HepG2 (cell line): ENCODE data around the gene SDHAF1. TPM values are rescaled to one million over a fixed set of nuclear protein-coding genes. Genes with fewer than 3 reads are reported as not detected.

ENCODE experiments used
- CENPT ChIP-seq: sonication (generic); formaldehyde crosslinking; IDR thresholded peaks from 2 replicates; pipeline ENCODE4 v1.8.0; 2022; ENCODE audit warnings: low read depth, mild to moderate bottlenecking, moderate library complexity, missing genetic modification reagents
- HMG20B ChIP-seq: conservative IDR thresholded peaks from 2 replicates; pipeline ENCODE4 v1.6.1; 2016; ENCODE audit warnings: missing genetic modification reagents, missing compliant biosample characterization
- NRL ChIP-seq: sonication (generic); formaldehyde crosslinking; IDR thresholded peaks from 2 replicates; pipeline ENCODE4 v1.5.0; 2020; ENCODE audit warnings: missing genetic modification reagents, mild to moderate bottlenecking, moderate library complexity, borderline replicate concordance
- SNRNP70 ChIP-seq: fragments of 200-400 bp; formaldehyde crosslinking; IDR thresholded peaks from 2 replicates; pipeline ENCODE4 v1.6.1; 2017; ENCODE audit warnings: mild to moderate bottlenecking, low read depth, low read length, moderate library complexity
- ZEB1 ChIP-seq: IDR thresholded peaks from 2 replicates; pipeline ENCODE4 v1.6.1; 2012; ENCODE audit warnings: mild to moderate bottlenecking, low read depth, inconsistent platforms; ENCODE audit not compliant: insufficient replicate concordance
- ZNF276 ChIP-seq: sonication (generic); formaldehyde crosslinking; IDR thresholded peaks from 2 replicates; pipeline ENCODE4 v1.4.0; 2020; ENCODE audit warnings: mild to moderate bottlenecking, low read depth, missing genetic modification reagents
- ZNF335 ChIP-seq: sonication (generic); formaldehyde crosslinking; IDR thresholded peaks from 2 replicates; pipeline ENCODE4 v1.4.0; 2020; ENCODE audit warnings: missing genetic modification reagents
- ZNF639 ChIP-seq: conservative IDR thresholded peaks from 2 replicates; pipeline ENCODE4 v1.6.1; 2018; ENCODE audit warnings: missing genetic modification reagents
- ZNF687 ChIP-seq: sonication (generic); formaldehyde crosslinking; IDR thresholded peaks from 2 replicates; pipeline ENCODE4 v1.5.1; 2020; ENCODE audit warnings: mild to moderate bottlenecking, missing genetic modification reagents, moderate library complexity
- ZNF766 ChIP-seq: sonication (generic); formaldehyde crosslinking; IDR thresholded peaks from 2 replicates; pipeline ENCODE4 v1.5.0; 2020; ENCODE audit warnings: missing genetic modification reagents, borderline replicate concordance
- polyA plus RNA-seq, 8 experiments: library from polyadenylated mRNA; depleted of rRNA in 3 of 8; stranded (reverse) in 7 of 8; unstranded in 1 of 8; fragments of >200 nt; fragmentation: Illumina TruSeq in 4 of 8; extraction: Trizol in 4 of 8; gene quantifications; 2 replicates each; pipeline versions ENCODE4 v1.2.1 to v1.2.3, GENCODE V29; 2011 to 2016; ENCODE audit warnings: low read depth in 4 of 8, missing spikeins in 1 of 8, mixed read lengths in 1 of 8; ENCODE audit not compliant: insufficient read depth in 1 of 8
- total RNA-seq, 5 experiments: library from RNA; depleted of rRNA; stranded (reverse); fragments of >200 nt; fragmentation: Illumina TruSeq; extraction: Trizol; gene quantifications; 2 replicates each; pipeline ENCODE4 v1.2.3, GENCODE V29; 2016; ENCODE audit warnings: low read depth in 1 of 5
- TF ChIP-seq, protein P1 (sequence below): sonication (generic); formaldehyde crosslinking; IDR thresholded peaks from one replicate; pipeline ENCODE4 v1.5.1; 2020; ENCODE audit warnings: mild to moderate bottlenecking, missing genetic modification reagents; ENCODE audit errors: not compliant biosample characterization

The SDHAF1 gene
- total and polyA plus RNA-seq, 2 of the 13 experiments (the other 11 are each of a cell fraction or from before 2014, with no cell fraction given), result 17.8 to 22.8 TPM

DNA sequence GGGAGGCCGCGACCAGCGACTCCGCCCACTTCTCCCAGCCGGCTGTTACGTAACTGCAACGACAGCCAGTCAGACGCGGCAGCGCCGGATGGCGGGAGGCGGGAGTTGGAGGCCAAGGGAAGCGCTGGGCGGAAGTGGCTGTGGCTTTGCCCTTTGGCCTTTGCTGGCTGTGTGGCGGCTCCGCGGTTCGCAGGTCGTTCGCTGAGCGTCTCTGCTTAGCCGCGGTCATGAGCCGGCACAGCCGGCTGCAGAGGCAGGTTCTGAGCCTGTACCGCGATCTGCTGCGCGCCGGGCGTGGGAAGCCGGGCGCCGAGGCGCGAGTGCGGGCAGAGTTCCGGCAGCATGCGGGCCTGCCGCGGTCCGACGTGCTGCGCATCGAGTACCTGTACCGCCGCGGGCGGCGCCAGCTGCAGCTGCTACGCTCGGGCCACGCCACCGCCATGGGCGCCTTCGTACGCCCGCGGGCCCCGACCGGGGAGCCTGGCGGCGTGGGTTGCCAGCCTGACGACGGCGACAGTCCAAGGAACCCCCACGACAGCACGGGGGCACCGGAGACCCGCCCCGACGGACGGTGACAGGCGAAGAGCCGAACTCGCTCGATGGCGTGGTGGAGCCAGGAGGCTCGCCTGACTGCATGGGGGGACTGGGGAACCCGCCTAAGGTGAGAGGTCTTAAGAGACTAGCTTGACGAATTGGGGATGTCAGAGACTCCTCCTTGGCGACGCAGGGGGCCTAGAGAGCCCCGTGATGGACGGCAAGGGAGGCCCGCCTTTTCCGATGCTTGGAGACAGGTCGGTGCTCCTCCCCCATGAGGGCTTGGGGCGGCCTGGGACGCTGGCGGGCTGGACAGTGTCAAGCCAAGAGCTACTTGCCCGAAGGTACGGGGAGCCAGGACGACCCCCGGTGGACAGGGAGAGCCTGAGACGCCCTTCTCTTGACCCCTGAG, at the start of gene SDHAF1 (continued):
- TF ChIP-seq, protein P1, sequence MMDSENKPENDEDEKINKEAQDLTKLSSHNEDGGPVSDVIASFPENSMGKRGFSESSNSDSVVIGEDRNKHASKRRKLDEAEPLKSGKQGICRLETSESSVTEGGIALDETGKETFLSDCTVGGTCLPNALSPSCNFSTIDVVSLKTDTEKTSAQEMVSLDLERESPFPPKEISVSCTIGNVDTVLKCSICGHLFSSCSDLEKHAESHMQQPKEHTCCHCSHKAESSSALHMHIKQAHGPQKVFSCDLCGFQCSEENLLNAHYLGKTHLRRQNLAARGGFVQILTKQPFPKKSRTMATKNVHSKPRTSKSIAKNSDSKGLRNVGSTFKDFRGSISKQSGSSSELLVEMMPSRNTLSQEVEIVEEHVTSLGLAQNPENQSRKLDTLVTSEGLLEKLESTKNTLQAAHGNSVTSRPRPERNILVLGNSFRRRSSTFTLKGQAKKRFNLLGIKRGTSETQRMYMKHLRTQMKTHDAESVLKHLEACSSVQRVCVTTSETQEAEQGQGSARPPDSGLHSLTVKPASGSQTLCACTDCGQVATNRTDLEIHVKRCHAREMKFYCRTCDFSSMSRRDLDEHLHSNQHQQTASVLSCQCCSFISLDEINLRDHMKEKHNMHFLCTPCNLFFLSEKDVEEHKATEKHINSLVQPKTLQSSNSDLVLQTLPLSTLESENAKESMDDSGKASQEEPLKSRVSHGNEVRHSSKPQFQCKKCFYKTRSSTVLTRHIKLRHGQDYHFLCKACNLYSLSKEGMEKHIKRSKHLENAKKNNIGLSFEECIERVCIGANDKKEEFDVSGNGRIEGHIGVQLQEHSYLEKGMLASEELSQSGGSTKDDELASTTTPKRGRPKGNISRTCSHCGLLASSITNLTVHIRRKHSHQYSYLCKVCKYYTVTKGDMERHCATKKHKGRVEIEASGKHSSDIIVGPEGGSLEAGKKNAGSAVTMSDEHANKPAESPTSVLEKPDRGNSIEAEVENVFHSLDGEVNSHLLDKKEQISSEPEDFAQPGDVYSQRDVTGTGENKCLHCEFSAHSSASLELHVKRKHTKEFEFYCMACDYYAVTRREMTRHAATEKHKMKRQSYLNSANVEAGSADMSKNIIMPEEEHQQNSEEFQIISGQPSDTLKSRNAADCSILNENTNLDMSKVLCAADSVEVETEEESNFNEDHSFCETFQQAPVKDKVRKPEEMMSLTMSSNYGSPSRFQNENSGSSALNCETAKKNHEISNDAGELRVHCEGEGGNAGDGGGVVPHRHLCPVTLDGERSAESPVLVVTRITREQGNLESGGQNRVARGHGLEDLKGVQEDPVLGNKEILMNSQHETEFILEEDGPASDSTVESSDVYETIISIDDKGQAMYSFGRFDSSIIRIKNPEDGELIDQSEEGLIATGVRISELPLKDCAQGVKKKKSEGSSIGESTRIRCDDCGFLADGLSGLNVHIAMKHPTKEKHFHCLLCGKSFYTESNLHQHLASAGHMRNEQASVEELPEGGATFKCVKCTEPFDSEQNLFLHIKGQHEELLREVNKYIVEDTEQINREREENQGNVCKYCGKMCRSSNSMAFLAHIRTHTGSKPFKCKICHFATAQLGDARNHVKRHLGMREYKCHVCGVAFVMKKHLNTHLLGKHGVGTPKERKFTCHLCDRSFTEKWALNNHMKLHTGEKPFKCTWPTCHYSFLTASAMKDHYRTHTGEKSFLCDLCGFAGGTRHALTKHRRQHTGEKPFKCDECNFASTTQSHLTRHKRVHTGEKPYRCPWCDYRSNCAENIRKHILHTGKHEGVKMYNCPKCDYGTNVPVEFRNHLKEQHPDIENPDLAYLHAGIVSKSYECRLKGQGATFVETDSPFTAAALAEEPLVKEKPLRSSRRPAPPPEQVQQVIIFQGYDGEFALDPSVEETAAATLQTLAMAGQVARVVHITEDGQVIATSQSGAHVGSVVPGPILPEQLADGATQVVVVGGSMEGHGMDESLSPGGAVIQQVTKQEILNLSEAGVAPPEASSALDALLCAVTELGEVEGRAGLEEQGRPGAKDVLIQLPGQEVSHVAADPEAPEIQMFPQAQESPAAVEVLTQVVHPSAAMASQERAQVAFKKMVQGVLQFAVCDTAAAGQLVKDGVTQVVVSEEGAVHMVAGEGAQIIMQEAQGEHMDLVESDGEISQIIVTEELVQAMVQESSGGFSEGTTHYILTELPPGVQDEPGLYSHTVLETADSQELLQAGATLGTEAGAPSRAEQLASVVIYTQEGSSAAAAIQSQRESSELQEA (CRISPR knock-in tag), result no peak
- TF ChIP-seq ZEB1 (no peak), HMG20B (CRISPR knock-in tag) (no peak), CENPT (CRISPR knock-in tag) (no peak), ZNF687 (CRISPR knock-in tag) (peak; percentile 97), ZNF766 (CRISPR knock-in tag) (peak; percentile 56; the same call in 1 of the 2 replicates), ZNF639 (no peak), NRL (CRISPR knock-in tag) (peak; percentile 78), ZNF276 (CRISPR knock-in tag) (no peak; the same call in 1 of the 2 replicates), SNRNP70 (no peak), ZNF335 (no peak)
